GM23338 (cell line): ENCODE results near the gene SERPING1.

Experiments
- CREB1 ChIP-seq: fragments of 250-450 bp; sonication (Bioruptor Pico); IDR thresholded peaks from 2 replicates; pipeline ENCODE4 v1.5.0; 2020; ENCODE audit warnings: low read depth, mild to moderate bottlenecking, moderate library complexity
- POLR2AphosphoS5 ChIP-seq: IDR thresholded peaks from 2 replicates; pipeline ENCODE4 v1.6.1; 2016; ENCODE audit warnings: antibody characterized with exemption, low read depth
- TF ChIP-seq, protein P1 (sequence below), 2 experiments: fragments of 200-600 bp in 1 of 2; sonication (generic) in 1 of 2; conservative IDR thresholded peaks; 2 replicates each; pipeline versions ENCODE4 v1.5.1 to v1.6.1; 2016 to 2017; ENCODE audit warnings: antibody characterized with exemption in 2 of 2, low read depth in 2 of 2, mild to moderate bottlenecking in 2 of 2, moderate library complexity in 1 of 2
- TF ChIP-seq, protein P2 (sequence below): fragments of 250-450 bp; sonication (Bioruptor Pico); IDR thresholded peaks from 2 replicates; pipeline ENCODE4 v1.5.0; 2020; ENCODE audit warnings: mild to moderate bottlenecking, moderate library complexity

DNA sequence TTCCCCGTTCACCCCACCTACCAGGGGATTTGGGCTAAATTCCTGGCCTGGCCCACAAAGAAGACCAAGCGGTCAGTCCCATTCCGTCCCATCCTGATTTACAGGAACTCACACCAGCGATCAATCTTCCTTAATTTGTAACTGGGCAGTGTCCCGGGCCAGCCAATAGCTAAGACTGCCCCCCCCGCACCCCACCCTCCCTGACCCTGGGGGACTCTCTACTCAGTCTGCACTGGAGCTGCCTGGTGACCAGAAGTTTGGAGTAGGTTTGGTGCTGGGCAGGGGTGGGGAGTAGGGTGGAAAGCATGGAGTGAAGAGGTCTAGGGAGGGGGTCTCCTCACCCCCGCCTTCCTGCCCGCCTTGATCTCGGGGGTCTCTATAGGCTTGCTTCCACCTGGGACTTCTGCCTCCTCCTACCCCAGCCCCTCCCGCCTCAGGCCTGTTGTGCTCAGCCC is at the start of gene SERPING1:
- TF ChIP-seq POLR2AphosphoS5 (peak; percentile 20; the same call in 1 of the 2 replicates), CREB1 (CRISPR knock-in tag) (no peak)
- TF ChIP-seq, protein P1, sequence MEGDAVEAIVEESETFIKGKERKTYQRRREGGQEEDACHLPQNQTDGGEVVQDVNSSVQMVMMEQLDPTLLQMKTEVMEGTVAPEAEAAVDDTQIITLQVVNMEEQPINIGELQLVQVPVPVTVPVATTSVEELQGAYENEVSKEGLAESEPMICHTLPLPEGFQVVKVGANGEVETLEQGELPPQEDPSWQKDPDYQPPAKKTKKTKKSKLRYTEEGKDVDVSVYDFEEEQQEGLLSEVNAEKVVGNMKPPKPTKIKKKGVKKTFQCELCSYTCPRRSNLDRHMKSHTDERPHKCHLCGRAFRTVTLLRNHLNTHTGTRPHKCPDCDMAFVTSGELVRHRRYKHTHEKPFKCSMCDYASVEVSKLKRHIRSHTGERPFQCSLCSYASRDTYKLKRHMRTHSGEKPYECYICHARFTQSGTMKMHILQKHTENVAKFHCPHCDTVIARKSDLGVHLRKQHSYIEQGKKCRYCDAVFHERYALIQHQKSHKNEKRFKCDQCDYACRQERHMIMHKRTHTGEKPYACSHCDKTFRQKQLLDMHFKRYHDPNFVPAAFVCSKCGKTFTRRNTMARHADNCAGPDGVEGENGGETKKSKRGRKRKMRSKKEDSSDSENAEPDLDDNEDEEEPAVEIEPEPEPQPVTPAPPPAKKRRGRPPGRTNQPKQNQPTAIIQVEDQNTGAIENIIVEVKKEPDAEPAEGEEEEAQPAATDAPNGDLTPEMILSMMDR (conservative IDR thresholded peaks at IDR 0.05; ENCODE audit: low read depth in 2 of 2): no peak
- TF ChIP-seq, protein P2, sequence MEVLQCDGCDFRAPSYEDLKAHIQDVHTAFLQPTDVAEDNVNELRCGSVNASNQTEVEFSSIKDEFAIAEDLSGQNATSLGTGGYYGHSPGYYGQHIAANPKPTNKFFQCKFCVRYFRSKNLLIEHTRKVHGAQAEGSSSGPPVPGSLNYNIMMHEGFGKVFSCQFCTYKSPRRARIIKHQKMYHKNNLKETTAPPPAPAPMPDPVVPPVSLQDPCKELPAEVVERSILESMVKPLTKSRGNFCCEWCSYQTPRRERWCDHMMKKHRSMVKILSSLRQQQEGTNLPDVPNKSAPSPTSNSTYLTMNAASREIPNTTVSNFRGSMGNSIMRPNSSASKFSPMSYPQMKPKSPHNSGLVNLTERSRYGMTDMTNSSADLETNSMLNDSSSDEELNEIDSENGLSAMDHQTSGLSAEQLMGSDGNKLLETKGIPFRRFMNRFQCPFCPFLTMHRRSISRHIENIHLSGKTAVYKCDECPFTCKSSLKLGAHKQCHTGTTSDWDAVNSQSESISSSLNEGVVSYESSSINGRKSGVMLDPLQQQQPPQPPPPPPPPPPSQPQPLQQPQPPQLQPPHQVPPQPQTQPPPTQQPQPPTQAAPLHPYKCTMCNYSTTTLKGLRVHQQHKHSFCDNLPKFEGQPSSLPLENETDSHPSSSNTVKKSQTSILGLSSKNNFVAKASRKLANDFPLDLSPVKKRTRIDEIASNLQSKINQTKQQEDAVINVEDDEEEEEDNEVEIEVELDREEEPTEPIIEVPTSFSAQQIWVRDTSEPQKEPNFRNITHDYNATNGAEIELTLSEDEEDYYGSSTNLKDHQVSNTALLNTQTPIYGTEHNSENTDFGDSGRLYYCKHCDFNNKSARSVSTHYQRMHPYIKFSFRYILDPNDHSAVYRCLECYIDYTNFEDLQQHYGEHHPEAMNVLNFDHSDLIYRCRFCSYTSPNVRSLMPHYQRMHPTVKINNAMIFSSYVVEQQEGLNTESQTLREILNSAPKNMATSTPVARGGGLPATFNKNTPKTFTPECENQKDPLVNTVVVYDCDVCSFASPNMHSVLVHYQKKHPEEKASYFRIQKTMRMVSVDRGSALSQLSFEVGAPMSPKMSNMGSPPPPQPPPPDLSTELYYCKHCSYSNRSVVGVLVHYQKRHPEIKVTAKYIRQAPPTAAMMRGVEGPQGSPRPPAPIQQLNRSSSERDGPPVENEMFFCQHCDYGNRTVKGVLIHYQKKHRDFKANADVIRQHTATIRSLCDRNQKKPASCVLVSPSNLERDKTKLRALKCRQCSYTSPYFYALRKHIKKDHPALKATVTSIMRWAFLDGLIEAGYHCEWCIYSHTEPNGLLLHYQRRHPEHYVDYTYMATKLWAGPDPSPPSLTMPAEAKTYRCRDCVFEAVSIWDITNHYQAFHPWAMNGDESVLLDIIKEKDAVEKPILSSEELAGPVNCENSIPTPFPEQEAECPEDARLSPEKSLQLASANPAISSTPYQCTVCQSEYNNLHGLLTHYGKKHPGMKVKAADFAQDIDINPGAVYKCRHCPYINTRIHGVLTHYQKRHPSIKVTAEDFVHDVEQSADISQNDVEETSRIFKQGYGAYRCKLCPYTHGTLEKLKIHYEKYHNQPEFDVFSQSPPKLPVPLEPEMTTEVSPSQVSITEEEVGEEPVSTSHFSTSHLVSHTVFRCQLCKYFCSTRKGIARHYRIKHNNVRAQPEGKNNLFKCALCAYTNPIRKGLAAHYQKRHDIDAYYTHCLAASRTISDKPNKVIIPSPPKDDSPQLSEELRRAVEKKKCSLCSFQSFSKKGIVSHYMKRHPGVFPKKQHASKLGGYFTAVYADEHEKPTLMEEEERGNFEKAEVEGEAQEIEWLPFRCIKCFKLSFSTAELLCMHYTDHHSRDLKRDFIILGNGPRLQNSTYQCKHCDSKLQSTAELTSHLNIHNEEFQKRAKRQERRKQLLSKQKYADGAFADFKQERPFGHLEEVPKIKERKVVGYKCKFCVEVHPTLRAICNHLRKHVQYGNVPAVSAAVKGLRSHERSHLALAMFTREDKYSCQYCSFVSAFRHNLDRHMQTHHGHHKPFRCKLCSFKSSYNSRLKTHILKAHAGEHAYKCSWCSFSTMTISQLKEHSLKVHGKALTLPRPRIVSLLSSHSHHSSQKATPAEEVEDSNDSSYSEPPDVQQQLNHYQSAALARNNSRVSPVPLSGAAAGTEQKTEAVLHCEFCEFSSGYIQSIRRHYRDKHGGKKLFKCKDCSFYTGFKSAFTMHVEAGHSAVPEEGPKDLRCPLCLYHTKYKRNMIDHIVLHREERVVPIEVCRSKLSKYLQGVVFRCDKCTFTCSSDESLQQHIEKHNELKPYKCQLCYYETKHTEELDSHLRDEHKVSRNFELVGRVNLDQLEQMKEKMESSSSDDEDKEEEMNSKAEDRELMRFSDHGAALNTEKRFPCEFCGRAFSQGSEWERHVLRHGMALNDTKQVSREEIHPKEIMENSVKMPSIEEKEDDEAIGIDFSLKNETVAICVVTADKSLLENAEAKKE (CRISPR knock-in tag): no peak
